NCI-H446 (cell line): ENCODE results near the gene IFT27.
"Not testable (repeated sequence)": the region's sequence is repeated elsewhere in the genome, so short reads cannot be mapped to it uniquely, and the experiment has no call there.

ENCODE experiments used
- DNase-seq, 2 experiments: peaks; one replicate each; lab custom pipeline; 2025; lab: John Stamatoyannopoulos, UW

IFT27 gene

DNA sequence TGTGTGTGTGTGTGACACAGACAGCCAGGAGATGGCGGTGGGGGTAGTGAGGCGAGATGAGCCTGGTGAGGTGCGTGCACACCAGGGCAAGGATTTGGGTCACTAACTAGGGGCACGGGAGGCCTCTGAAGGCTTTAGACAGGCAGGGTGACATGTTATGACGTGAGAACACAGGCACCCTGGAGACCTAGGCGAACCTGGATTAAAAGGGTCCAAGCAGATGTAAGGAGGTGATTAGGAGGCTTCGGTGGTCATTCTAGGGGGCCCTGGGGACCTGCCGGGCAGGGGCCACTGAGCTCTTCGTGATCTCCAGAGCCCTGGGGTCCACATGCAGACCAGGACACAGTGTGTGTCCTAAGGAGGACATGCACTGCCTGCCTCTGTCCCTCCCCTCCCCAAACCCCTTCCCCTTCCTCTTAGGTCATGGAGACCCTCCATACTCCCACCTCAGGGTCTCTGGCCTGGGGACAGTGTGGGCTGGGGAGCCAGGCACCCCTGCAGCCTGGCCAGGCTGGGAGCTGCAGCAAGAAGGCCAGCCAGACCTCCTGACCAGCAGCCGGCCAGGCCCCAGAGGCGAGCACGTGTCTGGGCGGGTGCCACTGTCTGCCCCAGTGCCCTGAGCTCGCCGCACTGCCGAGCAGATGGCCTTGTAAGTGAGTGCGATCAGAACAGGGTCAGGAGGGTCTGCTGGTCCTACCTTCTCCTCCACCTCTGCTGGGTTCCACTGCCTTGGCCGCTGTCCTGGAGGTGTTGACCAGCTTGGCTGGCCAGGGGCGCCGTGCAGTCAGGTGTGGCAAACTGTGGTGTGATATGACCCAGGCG, 32.1 kb downstream of the IFT27 start:
- no peak for DNase-seq

- no peak for DNase-seq
These were observed 32.9 kb downstream of the IFT27 start for GRCh38 chr22:36743011-36743410.

DNA sequence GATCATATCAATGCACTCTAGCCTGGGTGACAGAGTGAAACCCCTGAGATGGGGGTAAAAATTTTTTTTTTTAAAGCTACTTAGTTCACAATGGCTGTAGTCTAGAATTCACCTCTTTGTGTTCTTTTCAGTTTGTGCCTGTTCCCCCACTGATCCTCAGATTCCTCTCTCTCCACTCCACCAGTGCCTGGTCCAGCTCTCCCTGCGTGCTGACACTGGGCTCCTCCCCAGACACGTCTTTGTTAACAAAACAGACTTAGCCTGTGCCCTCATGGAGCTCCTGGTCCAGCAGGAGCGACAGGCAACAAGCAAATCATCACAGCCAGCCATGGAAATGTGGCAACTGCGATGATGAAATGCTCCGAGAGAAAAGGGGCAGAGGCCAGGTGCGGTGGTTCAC, 34.0 kb downstream of the IFT27 start:
- DNase-seq = no peak

DNA sequence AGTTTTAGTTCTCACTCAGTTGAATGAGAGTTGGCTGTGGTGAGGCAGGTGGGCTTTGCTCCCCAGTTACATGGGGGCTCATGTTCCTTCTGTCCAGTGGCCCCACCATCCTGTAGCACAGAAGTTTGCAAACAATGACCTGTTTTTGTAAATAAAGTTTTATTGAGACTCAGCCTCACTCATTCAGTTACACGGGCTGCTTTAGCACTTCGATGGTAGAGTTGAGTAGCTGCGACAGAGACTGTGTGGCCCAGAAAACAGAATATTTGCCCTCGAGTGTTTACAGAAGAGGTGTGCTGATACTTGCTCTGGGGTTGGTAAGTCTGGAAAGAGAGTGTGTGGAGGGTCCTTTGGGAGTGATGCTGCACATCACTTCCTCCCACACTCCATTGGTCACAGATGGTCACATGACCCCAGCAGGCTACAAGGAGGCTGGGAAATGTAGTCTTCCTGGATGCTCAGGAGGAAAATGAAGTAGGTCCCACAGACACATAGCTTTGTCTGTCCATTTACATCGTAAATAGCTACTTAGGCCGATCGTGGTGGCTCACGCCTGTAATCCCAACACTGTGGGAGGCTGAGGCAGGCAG, 34.6 kb downstream of the IFT27 start:
- DNase-seq = no peak

DNA sequence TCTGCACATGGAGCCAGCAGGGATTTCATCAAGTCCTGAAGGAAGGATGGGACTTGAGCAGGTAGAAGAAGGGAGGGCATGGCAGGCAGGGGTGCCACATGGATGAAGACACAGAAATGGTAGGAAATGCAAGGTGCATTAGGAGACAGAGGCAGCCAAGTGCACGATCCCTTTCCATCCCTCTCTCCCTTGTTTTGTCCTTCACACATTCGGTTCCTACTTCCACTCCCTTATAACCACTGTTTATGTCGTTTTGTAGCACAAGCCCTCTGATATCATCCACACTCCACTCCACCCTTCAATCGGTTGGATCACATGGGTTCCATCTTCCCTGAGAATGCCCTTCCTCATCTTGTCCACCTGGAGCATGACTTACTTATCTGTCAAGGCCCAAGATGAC, 35.2 kb downstream of the IFT27 start:
- DNase-seq = no peak

- no peak for DNase-seq
These were observed 36.7 kb downstream of the IFT27 start for GRCh38 chr22:36739185-36739584.

GRCh38 chr22:36738416-36739020, 37.4 kb downstream of the IFT27 start:
- DNase-seq = no peak

GRCh38 chr22:36737776-36738175, 38.1 kb downstream of the IFT27 start:
- no peak for DNase-seq

- DNase-seq = no peak
These were observed 39.1 kb downstream of the IFT27 start for GRCh38 chr22:36736701-36737320.

DNA sequence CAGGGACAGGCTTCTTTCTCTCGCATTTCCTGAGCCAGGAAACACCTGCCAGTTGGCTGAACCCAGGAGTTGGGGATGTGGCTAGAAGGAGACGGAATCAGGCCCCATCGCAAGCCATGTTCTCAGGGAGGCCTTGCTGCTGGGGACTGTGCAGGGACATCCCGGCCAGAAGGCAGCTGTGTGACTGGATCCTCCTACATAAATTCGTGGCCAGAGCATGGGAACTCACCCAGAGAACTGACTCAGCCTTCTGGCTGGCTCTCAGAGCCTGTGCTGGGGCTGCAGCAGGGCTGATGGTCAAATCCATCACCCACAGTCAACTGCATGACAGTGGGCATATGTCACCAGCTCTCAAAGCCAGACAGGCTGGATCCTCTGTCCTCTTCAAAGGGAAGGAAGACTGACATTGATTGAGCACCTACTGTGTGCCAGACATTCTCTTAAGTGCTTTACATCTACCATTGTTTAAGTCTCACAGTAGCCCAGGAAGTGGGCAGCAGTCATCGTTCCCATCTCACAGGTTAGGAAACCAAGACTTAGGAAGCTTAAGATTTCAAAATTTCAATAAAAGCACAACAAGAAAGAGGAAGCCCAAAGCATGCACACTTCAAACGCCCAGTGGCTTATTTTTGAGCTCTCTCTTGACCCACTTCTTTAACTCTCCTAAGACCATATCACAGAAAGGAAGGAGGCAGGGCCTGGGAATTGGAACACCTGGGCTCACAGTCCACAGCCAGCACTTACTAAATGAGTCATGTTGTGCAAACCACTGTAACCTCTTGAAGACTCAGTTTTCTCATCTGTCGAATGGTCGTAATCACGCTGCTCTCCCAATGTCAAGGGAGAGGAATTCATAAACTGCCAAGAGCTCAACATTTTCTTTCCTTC, 41.5 kb downstream of the IFT27 start:
- DNase-seq = no peak

DNA sequence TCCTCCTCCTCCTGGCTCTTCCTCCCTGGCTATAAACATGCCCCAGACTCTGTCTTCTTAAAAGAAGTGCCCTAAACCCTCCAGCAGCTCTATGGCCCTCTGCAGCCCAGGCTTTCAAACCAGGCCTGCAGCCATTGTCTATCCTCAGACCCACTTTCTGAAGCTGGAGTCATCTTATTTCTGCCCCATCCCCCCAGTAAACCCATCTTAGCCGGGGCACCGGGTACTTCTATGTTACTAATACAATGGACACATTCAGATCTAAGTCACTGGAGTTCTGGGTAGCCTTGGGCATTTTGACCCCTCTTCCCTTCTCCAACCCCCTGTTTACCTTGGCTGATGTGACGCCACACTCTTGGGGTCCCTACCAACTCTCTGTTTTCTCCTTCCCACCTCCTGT, 42.6 kb downstream of the IFT27 start:
- DNase-seq = no peak

- no peak for DNase-seq
These were observed 43.3 kb downstream of the IFT27 start for GRCh38 chr22:36732609-36733008.

GRCh38 chr22:36731916-36732315, 44.0 kb downstream of the IFT27 start:
- no peak for DNase-seq

DNA sequence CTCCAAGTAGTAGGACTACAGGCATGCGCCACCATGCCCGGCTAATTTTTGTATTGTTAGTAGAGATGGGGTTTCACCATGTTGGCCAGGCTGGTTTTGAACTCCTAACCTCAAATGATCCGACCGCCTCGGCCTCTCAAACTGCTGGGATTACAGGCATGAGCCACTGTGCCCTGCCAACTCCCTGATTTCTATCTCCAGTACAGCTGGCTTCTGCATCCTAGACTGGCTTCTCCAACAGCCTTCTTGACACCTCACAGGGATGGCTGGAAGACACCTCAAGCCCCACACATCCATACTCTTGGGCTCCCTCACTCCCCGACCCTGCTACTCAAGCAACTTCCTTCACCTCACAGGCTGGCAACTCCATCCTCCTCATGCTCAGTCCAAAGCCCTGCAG, 44.6 kb downstream of the IFT27 start:
- not testable (repeated sequence) for DNase-seq

GRCh38 chr22:36730176-36730858, 45.6 kb downstream of the IFT27 start:
- no peak for DNase-seq

DNA sequence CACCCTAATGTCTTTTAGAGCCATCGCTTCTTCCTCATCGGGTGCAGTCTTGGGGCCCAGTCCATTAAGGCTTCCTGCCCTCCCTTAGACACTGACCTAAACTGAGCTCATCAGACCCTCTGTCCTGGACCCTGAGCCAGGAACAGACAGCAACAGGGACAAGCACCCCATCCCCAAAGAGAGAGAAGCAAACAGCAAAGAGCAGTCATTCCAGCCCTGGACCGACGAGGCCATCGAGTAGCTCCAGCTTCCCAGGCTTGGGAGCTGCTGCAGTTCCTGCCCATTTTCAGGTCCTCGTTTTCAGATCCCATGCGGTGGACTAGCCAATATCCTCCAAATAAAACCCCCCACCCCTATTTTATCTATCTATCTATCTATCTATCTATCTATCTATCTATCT, 46.6 kb downstream of the IFT27 start:
- DNase-seq = no peak

GRCh38 chr22:36728505-36728904, 47.4 kb downstream of the IFT27 start:
- no peak for DNase-seq

DNA sequence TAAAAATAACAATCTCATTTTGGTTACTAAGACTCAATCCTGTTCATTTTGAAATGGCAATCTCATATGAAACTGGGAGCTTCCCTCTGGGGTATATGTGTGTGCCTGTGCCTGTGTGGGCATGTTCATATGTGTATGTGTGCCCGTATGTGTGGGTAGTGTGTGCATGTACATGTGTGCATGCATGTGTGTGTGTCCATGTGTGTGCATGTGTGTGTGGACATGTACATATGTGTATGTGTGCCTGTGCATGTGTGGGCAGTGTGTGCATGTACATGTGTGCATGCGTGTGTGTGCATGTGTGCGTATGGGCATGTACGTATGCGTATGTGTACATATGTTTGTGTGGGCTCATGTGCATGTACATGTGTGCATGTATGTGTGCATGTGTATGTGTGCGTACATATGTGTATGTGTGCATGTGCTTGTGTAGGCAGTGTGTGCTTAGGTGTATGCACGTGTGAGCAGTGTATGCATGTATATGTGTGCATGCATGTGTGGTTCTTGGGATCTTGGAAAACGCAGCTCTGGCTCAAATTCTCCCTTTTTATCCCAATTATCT, 47.9 kb downstream of the IFT27 start:
- DNase-seq = no peak

- DNase-seq = no peak
These were observed 48.8 kb downstream of the IFT27 start for GRCh38 chr22:36727110-36727509.

- no peak for DNase-seq
These were observed 49.9 kb downstream of the IFT27 start for GRCh38 chr22:36726007-36726380.
